Limb (tissue), 2 donors: Measurements from ENCODE around the gene TNS2.

Source experiments
- DNase-seq, 2 donors: peaks; one replicate each; pipeline ENCODE4 v3.0.0-alpha.2; 2016; ENCODE audit errors: extremely low spot score in 2 of 2

TNS2 gene

GRCh38 chr12:53057816-53058500, 8.1 kb downstream of the TNS2 start:
- DNase-seq, result no peak

- DNase-seq, result peak in 1 of 2 donors; percentile 46
Observed at GRCh38 chr12:53058674-53059433, 9.0 kb downstream of the TNS2 start.

GRCh38 chr12:53059434-53060063, 9.7 kb downstream of the TNS2 start:
- DNase-seq, result peak in 1 of 2 donors; percentile 42

- no peak for DNase-seq
Observed at GRCh38 chr12:53060064-53060720, 10.3 kb downstream of the TNS2 start.

- DNase-seq, result peak in 1 of 2 donors; percentile 56
Observed at GRCh38 chr12:53060721-53061276, 10.9 kb downstream of the TNS2 start.

GRCh38 chr12:53061404-53062010, 11.6 kb downstream of the TNS2 start:
- DNase-seq, result peak in 1 of 2 donors; percentile 45

GRCh38 chr12:53062011-53062961, 12.4 kb downstream of the TNS2 start:
- DNase-seq, result peak in 1 of 2 donors; percentile 43

GRCh38 chr12:53062977-53063707, 13.3 kb downstream of the TNS2 start:
- DNase-seq, result no peak

GRCh38 chr12:53063708-53064612, 14.1 kb downstream of the TNS2 start:
- peak; percentile 38 to 43 for DNase-seq

GRCh38 chr12:53064613-53065436, 15.0 kb downstream of the TNS2 start:
- DNase-seq, result peak in 1 of 2 donors; percentile 40

- DNase-seq, result no peak
Observed at GRCh38 chr12:53065470-53065869, 15.6 kb downstream of the TNS2 start.

- peak; percentile 83 to 86 for DNase-seq
Observed at GRCh38 chr12:53065975-53066931, 16.4 kb downstream of the TNS2 start.

- no peak for DNase-seq
Observed at GRCh38 chr12:53067074-53067992, 17.5 kb downstream of the TNS2 start.

GRCh38 chr12:53067993-53068770, 18.3 kb downstream of the TNS2 start:
- DNase-seq, result no peak
